ENCODE data around the gene JAKMIP3. TPM values are rescaled to one million over a fixed set of nuclear protein-coding genes. Genes with fewer than 3 reads are reported as not detected.

JAKMIP3 gene
- total RNA-seq, 1 experiment from 2014 or later: 0.17 TPM

- H3K36me3 ChIP-seq (ENCODE audit: control insufficient read depth in 1 of 2, insufficient read depth in 2 of 2, low read length in 2 of 2): no peaks in the 10 kb centered on the region
- H3K9me2 ChIP-seq (ENCODE audit: insufficient read depth): no peaks in the 10 kb centered on the region
- H3K27ac ChIP-seq (ENCODE audit: low read depth, low read length): no peak overlapping the region
- no peak overlapping the region for H2AFZ ChIP-seq (ENCODE audit: low read depth, low read length, poor library complexity, severe bottlenecking)
- TF ChIP-seq EZH2phosphoT487 (IDR thresholded peaks at IDR 0.05; ENCODE audit: borderline replicate concordance): no peak
- no peak for TF ChIP-seq ZFX (IDR thresholded peaks at IDR 0.05)
- no peak for TF ChIP-seq CTCF (IDR thresholded peaks at IDR 0.05 in 2 of 3, conservative IDR thresholded peaks at IDR 0.05 in 1 of 3; ENCODE audit: borderline replicate concordance in 1 of 3, insufficient read depth in 1 of 3, low read depth in 2 of 3, low read length in 2 of 3)
- TF ChIP-seq SRF (IDR thresholded peaks at IDR 0.05; ENCODE audit: low read depth): no peak
- no peak for TF ChIP-seq EZH2 (IDR thresholded peaks at IDR 0.05)
- TF ChIP-seq, protein P1, sequence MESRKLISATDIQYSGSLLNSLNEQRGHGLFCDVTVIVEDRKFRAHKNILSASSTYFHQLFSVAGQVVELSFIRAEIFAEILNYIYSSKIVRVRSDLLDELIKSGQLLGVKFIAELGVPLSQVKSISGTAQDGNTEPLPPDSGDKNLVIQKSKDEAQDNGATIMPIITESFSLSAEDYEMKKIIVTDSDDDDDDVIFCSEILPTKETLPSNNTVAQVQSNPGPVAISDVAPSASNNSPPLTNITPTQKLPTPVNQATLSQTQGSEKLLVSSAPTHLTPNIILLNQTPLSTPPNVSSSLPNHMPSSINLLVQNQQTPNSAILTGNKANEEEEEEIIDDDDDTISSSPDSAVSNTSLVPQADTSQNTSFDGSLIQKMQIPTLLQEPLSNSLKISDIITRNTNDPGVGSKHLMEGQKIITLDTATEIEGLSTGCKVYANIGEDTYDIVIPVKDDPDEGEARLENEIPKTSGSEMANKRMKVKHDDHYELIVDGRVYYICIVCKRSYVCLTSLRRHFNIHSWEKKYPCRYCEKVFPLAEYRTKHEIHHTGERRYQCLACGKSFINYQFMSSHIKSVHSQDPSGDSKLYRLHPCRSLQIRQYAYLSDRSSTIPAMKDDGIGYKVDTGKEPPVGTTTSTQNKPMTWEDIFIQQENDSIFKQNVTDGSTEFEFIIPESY (IDR thresholded peaks at IDR 0.05; ENCODE audit: extremely low read depth, insufficient replicate concordance, low read length): no peak
- no peak for TF ChIP-seq ELF1 (IDR thresholded peaks at IDR 0.05; ENCODE audit: borderline replicate concordance, low read depth)
- no peak for TF ChIP-seq RAD21 (IDR thresholded peaks at IDR 0.05; ENCODE audit: low read depth)
- TF ChIP-seq TCF7L2 (IDR thresholded peaks at IDR 0.05; ENCODE audit: borderline replicate concordance, extremely low read depth, insufficient read depth, insufficient read length): no peak
- TF ChIP-seq ZNF274 (IDR thresholded peaks at IDR 0.05; ENCODE audit: low read depth, low read length): no peak
- no peak for TF ChIP-seq SIN3A (IDR thresholded peaks at IDR 0.05; ENCODE audit: low read depth)
- TF ChIP-seq, protein P2, sequence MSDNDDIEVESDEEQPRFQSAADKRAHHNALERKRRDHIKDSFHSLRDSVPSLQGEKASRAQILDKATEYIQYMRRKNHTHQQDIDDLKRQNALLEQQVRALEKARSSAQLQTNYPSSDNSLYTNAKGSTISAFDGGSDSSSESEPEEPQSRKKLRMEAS (IDR thresholded peaks at IDR 0.05): no peak
- H3K79me2 ChIP-seq (ENCODE audit: insufficient read depth, low read length): no peaks in the 10 kb centered on the region
- DNase-seq (ENCODE audit: low read depth, low spot score): no peak
- no peaks in the 10 kb centered on the region for H3K4me1 ChIP-seq (ENCODE audit: control insufficient read depth in 1 of 2, insufficient read depth in 2 of 2, low read length in 2 of 2)
- H3K4me2 ChIP-seq (ENCODE audit: low read length): no peak overlapping the region
- no peaks in the 10 kb centered on the region for H4K20me1 ChIP-seq (ENCODE audit: insufficient read depth)
- ChIA-PET RAD21 (ENCODE audit: low non-redundant PET in 1 of 2, low total read pairs in 2 of 2, uncharacterized antibody in 2 of 2, unreplicated experiment in 2 of 2) (no interaction called here), POLR2A (no interaction called here), CTCF (interaction anchor here (1.5 kb wide), 1 partner anchor 16 kb away, joined by 7 read pairs; no protein-coding TSS in a partner anchor)
- intact Hi-C loops (cut with micrococcal nuclease): no loop called here
- H3K4me3 ChIP-seq (replicated peaks in 1 of 2; ENCODE audit: low read depth in 1 of 2, low read length in 2 of 2): no peak overlapping the region
- H3K9ac ChIP-seq (ENCODE audit: low read length): no peak overlapping the region
- ATAC-seq: no peak
- no peaks in the 10 kb centered on the region for H3K27me3 ChIP-seq (ENCODE audit: insufficient read depth, low read length)
- no TSS peak for BruUV-seq (replicated peaks)
- H3K9me3 ChIP-seq (ENCODE audit: control insufficient read depth in 1 of 2, insufficient read depth in 1 of 2, low read depth in 1 of 2, low read length in 2 of 2): no peaks in the 10 kb centered on the region
These were observed 26.4 kb upstream of the JAKMIP3 start for GRCh38 chr10:132039371-132039770.
